SK-N-SH (cell line): ENCODE results near the gene COL8A1. TPM values are rescaled to one million over a fixed set of nuclear protein-coding genes. Genes with fewer than 3 reads are reported as not detected.

Source experiments
- CTCF ChIA-PET: fragments of 300-600, 350-600 bp; formaldehyde crosslinking; extraction: SDS; loops from one replicate; lab custom pipeline; 2021; lab: Yijun Ruan, JAX
- POLR2A ChIA-PET: fragments of 350-600 bp; sonication (Branson Sonifier 250); formaldehyde crosslinking; extraction: SDS; loops from one replicate; lab custom pipeline; 2020; ENCODE audit warnings: antibody characterized with exemption, inconsistent platforms; lab: Yijun Ruan, JAX
- DNase-seq: peaks from one replicate; pipeline ENCODE4 v3.0.0; 2012
- H2AFZ ChIP-seq: fragments of 200-600 bp; sonication (generic); 2 replicates; pipeline ENCODE4 v1.8.1; 2016; ENCODE audit warnings: antibody characterized with exemption, mild to moderate bottlenecking, low read depth
- H3F3A ChIP-seq: fragments of 200-600 bp; sonication (generic); replicated peaks from 2 replicates; pipeline ENCODE3; 2016; ENCODE audit warnings: antibody characterized with exemption, mild to moderate bottlenecking; ENCODE audit not compliant: insufficient read depth
- H3K27ac ChIP-seq, 2 experiments: fragments of 200-500 bp in 1 of 2; fragments of 200-600 bp in 1 of 2; sonication (Bioruptor generic) in 1 of 2; sonication (generic), shearing (Covaris generic) in 1 of 2; 2 replicates each; pipeline versions ENCODE4 v1.5.1 to v1.6.1; 2014 to 2016; ENCODE audit warnings: low read depth in 2 of 2, inconsistent platforms in 1 of 2, low read length in 1 of 2, mild to moderate bottlenecking in 1 of 2, mixed read lengths in 1 of 2
- H3K27me3 ChIP-seq: fragments of 200-600 bp; sonication (generic), shearing (Covaris generic); 2 replicates; pipeline ENCODE4 v1.6.1; 2016; ENCODE audit warnings: mixed run types; ENCODE audit not compliant: insufficient read depth
- H3K36me3 ChIP-seq, 2 experiments: fragments of 200-500 bp in 1 of 2; fragments of 200-600 bp in 1 of 2; sonication (Bioruptor generic) in 1 of 2; sonication (generic) in 1 of 2; replicated peaks in 1 of 2; 2 replicates each; pipeline versions ENCODE3 to v1.5.1; 2014 to 2016; ENCODE audit warnings: low read length in 1 of 2, mild to moderate bottlenecking in 1 of 2; ENCODE audit not compliant: insufficient read depth in 2 of 2, control insufficient read depth in 1 of 2
- H3K4me1 ChIP-seq, 2 experiments: fragments of 200-500 bp in 1 of 2; fragments of 200-600 bp in 1 of 2; sonication (Bioruptor generic) in 1 of 2; sonication (generic), shearing (Covaris generic) in 1 of 2; 2 replicates each; pipeline versions ENCODE4 v1.5.1 to v1.6.1; 2014 to 2016; ENCODE audit warnings: low read depth in 1 of 2, low read length in 1 of 2, mixed run types in 1 of 2; ENCODE audit not compliant: insufficient read depth in 2 of 2, control insufficient read depth in 1 of 2
- H3K4me2 ChIP-seq: fragments of 200-600 bp; sonication (generic), shearing (Covaris generic); 2 replicates; pipeline ENCODE4 v1.6.1; 2017; ENCODE audit warnings: mixed run types
- H3K4me3 ChIP-seq, 2 experiments: fragments of 200-500 bp in 1 of 2; fragments of 200-600 bp in 1 of 2; sonication (Bioruptor generic) in 1 of 2; sonication (generic), shearing (Covaris generic) in 1 of 2; 2 replicates each; pipeline versions ENCODE4 v1.5.1 to v1.8.1; 2014 to 2016; ENCODE audit warnings: low read depth in 2 of 2, inconsistent platforms in 1 of 2, low read length in 1 of 2, mild to moderate bottlenecking in 1 of 2, mixed read lengths in 1 of 2, moderate library complexity in 1 of 2
- H3K79me2 ChIP-seq: fragments of 200-600 bp; sonication (generic); 2 replicates; pipeline ENCODE4 v1.8.1; 2017; ENCODE audit warnings: mild to moderate bottlenecking; ENCODE audit not compliant: insufficient read depth
- H3K9ac ChIP-seq: fragments of 200-600 bp; sonication (generic); 2 replicates; pipeline ENCODE4 v1.6.1; 2017; ENCODE audit warnings: mixed run types
- H3K9me2 ChIP-seq: fragments of 200-600 bp; sonication (generic); 2 replicates; pipeline ENCODE4 v1.6.1; 2017; ENCODE audit warnings: mixed run types
- H3K9me3 ChIP-seq: fragments of 200-600 bp; sonication (generic); 2 replicates; pipeline ENCODE4 v1.6.1; 2017; ENCODE audit warnings: mixed run types, mild to moderate bottlenecking, moderate library complexity
- H4K20me1 ChIP-seq: fragments of 200-600 bp; sonication (generic); 2 replicates; pipeline ENCODE4 v1.6.1; 2017; ENCODE audit warnings: mild to moderate bottlenecking, mixed run types; ENCODE audit not compliant: insufficient read depth
- CHD2 ChIP-seq: fragments of 150-350 bp; IDR thresholded peaks from 2 replicates; pipeline ENCODE4 v1.6.1; 2018; ENCODE audit warnings: low read length; ENCODE audit not compliant: partially characterized antibody
- CTCF ChIP-seq: fragments of 200-600 bp; sonication (generic); IDR thresholded peaks from 2 replicates; pipeline ENCODE4 v1.6.1; 2017; ENCODE audit warnings: antibody characterized with exemption, mild to moderate bottlenecking, moderate library complexity
- EP300 ChIP-seq, 2 experiments: IDR thresholded peaks; 2 replicates each; pipeline versions ENCODE4 v1.4.0 to v1.6.1; 2012; ENCODE audit warnings: borderline replicate concordance in 1 of 2, low read depth in 1 of 2, low read length in 1 of 2
- FOSL2 ChIP-seq: IDR thresholded peaks from 2 replicates; pipeline ENCODE4 v1.4.0; 2012; ENCODE audit warnings: low read depth, mild to moderate bottlenecking, moderate library complexity, borderline replicate concordance
- FOXJ3 ChIP-seq: sonication (generic); formaldehyde crosslinking; IDR thresholded peaks from 2 replicates; pipeline ENCODE4 v1.5.1; 2020; ENCODE audit warnings: mild to moderate bottlenecking, missing genetic modification reagents
- GABPA ChIP-seq: IDR thresholded peaks from 2 replicates; pipeline ENCODE4 v1.4.0; 2012; ENCODE audit warnings: low read depth, mild to moderate bottlenecking
- JUND ChIP-seq: IDR thresholded peaks from 2 replicates; pipeline ENCODE4 v1.4.0; 2012
- MAX ChIP-seq: IDR thresholded peaks from 2 replicates; pipeline ENCODE4 v1.4.0; 2012; ENCODE audit warnings: low read depth
- MEF2A ChIP-seq: IDR thresholded peaks from 2 replicates; pipeline ENCODE4 v1.4.0; 2012; ENCODE audit warnings: low read depth, borderline replicate concordance
- MXI1 ChIP-seq: IDR thresholded peaks from 2 replicates; pipeline ENCODE4 v1.6.1; 2012; ENCODE audit warnings: mild to moderate bottlenecking, low read depth, low read length, improper control_type of control experiment
- NFIC ChIP-seq: IDR thresholded peaks from 2 replicates; pipeline ENCODE4 v1.4.0; 2012; ENCODE audit warnings: borderline replicate concordance
- RAD21 ChIP-seq: IDR thresholded peaks from 2 replicates; pipeline ENCODE4 v1.6.1; 2012; ENCODE audit warnings: mild to moderate bottlenecking, low read length
- RCOR1 ChIP-seq: fragments of 150-350 bp; IDR thresholded peaks from 2 replicates; pipeline ENCODE4 v1.6.1; 2017; ENCODE audit warnings: antibody characterized with exemption, low read length
- RXRA ChIP-seq: IDR thresholded peaks from 2 replicates; pipeline ENCODE4 v1.4.0; 2012; ENCODE audit warnings: low read depth, mild to moderate bottlenecking, borderline replicate concordance
- TCF12 ChIP-seq: IDR thresholded peaks from 2 replicates; pipeline ENCODE4 v1.4.0; 2012
- TEAD4 ChIP-seq: IDR thresholded peaks from 2 replicates; pipeline ENCODE4 v1.4.0; 2012; ENCODE audit warnings: mild to moderate bottlenecking, borderline replicate concordance; ENCODE audit not compliant: insufficient read depth
- USF1 ChIP-seq: IDR thresholded peaks from 2 replicates; pipeline ENCODE4 v1.4.0; 2012; ENCODE audit warnings: low read depth, borderline replicate concordance
- USF2 ChIP-seq: fragments of 150-350 bp; IDR thresholded peaks from 2 replicates; pipeline ENCODE4 v1.6.1; 2017; ENCODE audit warnings: antibody characterized with exemption, low read length, low read depth, borderline replicate concordance
- WGBS: methylation state at CpG from one replicate; pipeline ENCODE4 v1.1.6; 2017; ENCODE audit warnings: low lambda C conversion rate; 5-methylcytosine and 5-hydroxymethylcytosine counted together
- polyA plus RNA-seq, 3 experiments: library from polyadenylated mRNA; depleted of rRNA; stranded (reverse); fragments of >200 nt; gene quantifications; 2 replicates each; pipeline ENCODE4 v1.2.3, GENCODE V29; 2012
- TF ChIP-seq, protein P1 (sequence below): IDR thresholded peaks from 2 replicates; pipeline ENCODE4; 2012
- TF ChIP-seq, protein P2 (sequence below): IDR thresholded peaks from 2 replicates; pipeline ENCODE4 v1.6.1; 2012; ENCODE audit warnings: mild to moderate bottlenecking, low read depth, low read length, moderate library complexity

Gene COL8A1
- polyA plus RNA-seq, 1 of the 3 experiments (the other 2 are of a cell fraction) = 4.0 TPM

DNA sequence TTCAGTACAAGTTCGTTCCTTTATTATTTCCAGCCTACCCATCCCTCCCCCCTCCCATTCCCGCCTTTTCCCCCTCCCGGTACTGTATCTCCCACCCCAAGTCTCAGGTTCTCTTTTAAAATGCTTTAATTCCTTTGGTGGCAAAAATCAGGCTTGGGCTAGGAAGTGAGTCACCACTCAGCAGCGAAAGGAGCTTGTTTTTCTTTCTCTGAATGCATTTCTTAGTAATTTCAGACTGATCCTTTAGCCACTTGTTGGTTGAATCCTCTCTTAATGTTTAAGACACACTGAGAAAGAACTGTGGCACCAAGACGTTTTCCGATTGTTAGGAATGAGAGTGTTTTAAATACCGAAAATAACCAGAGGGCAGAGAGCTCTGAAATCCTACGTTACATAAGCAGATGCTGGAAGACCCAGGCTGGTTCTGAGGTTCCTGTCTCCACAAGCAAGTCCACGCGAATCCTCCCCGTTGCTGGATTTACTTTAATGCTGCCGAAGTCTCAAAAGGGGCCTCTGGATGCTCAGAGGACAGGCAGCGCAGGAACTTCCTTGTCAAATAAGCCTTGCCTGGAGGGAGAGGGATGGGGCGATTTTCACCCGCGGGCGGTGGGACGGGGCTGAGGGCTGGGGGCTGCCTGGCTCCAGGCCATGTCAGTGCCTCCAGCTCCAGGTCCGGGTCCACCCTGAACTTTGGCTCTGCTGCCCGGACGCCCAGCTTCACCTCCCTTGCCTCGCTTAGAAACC lies 854 bp upstream of the COL8A1 start:
- Histone ChIP-seq H3K36me3 (no peaks in the 10 kb centered on the region), H3K27ac (peak overlapping the region; percentile 68 to 73; a peak in 3 of 4 replicates), H4K20me1 (no peaks in the 10 kb centered on the region), H3K9me3 (no peaks in the 10 kb centered on the region), H3K27me3 (peaks cover 54% of the 10 kb centered on the region; the same call in 1 of the 2 replicates), H2AFZ (peak overlapping the region; percentile 71), H3K79me2 (no peaks in the 10 kb centered on the region), H3K4me2 (peak overlapping the region; percentile 94), H3K4me3 (peak overlapping the region; percentile 43 to 67), H3K4me1 (no peaks in the 10 kb centered on the region; a peak in 1 of 4 replicates), H3K9me2 (no peaks in the 10 kb centered on the region), H3K9ac (peak overlapping the region; percentile 33; the same call in 1 of the 2 replicates), H3F3A (peaks cover 22% of the 10 kb centered on the region)
- ChIA-PET POLR2A (no interaction called here), CTCF (interaction anchor here (1.5 to 1.6 kb wide), 2 partner anchors 48 to 115 kb away, joined by 3 to 4 read pairs; no protein-coding TSS in a partner anchor)
- DNase-seq = peak; percentile 3
- under 1% methylated on average over 20 of the region's 22 CpGs for WGBS
- TF ChIP-seq, protein P1, sequence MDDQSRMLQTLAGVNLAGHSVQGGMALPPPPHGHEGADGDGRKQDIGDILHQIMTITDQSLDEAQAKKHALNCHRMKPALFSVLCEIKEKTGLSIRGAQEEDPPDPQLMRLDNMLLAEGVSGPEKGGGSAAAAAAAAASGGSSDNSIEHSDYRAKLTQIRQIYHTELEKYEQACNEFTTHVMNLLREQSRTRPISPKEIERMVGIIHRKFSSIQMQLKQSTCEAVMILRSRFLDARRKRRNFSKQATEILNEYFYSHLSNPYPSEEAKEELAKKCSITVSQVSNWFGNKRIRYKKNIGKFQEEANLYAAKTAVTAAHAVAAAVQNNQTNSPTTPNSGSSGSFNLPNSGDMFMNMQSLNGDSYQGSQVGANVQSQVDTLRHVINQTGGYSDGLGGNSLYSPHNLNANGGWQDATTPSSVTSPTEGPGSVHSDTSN = no peak
- TF ChIP-seq NFIC (no peak), TCF12 (0 out of 2 replicates have a peak, but pooled peaks have one; percentile 13), USF2 (no peak), FOXJ3 (CRISPR knock-in tag) (no peak), MXI1 (no peak), USF1 (no peak), RCOR1 (no peak), TEAD4 (no peak), JUND (peak; percentile 50), RXRA (no peak), FOSL2 (peak; percentile 41; the same call in 1 of the 2 replicates), RAD21 (no peak), EP300 (IDR thresholded peaks at IDR 0.05; ENCODE audit: borderline replicate concordance in 1 of 2, low read depth in 1 of 2, low read length in 1 of 2) (no peak), CTCF (no peak), CHD2 (no peak), GABPA (no peak), MEF2A (no peak), MAX (no peak)
- TF ChIP-seq, protein P2, sequence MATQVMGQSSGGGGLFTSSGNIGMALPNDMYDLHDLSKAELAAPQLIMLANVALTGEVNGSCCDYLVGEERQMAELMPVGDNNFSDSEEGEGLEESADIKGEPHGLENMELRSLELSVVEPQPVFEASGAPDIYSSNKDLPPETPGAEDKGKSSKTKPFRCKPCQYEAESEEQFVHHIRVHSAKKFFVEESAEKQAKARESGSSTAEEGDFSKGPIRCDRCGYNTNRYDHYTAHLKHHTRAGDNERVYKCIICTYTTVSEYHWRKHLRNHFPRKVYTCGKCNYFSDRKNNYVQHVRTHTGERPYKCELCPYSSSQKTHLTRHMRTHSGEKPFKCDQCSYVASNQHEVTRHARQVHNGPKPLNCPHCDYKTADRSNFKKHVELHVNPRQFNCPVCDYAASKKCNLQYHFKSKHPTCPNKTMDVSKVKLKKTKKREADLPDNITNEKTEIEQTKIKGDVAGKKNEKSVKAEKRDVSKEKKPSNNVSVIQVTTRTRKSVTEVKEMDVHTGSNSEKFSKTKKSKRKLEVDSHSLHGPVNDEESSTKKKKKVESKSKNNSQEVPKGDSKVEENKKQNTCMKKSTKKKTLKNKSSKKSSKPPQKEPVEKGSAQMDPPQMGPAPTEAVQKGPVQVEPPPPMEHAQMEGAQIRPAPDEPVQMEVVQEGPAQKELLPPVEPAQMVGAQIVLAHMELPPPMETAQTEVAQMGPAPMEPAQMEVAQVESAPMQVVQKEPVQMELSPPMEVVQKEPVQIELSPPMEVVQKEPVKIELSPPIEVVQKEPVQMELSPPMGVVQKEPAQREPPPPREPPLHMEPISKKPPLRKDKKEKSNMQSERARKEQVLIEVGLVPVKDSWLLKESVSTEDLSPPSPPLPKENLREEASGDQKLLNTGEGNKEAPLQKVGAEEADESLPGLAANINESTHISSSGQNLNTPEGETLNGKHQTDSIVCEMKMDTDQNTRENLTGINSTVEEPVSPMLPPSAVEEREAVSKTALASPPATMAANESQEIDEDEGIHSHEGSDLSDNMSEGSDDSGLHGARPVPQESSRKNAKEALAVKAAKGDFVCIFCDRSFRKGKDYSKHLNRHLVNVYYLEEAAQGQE = no peak
